KBM-7 (cell line): ENCODE data around the gene TENM4.

Experiments used
- DNase-seq: peaks from one replicate; pipeline ENCODE4 v3.0.0-alpha.2; 2015
- in situ Hi-C: fragments of 300-500 bp; cut with MboI; formaldehyde crosslinking; loops from 2 replicates; pipeline ENCODE4 v1.14.3; 2020; ENCODE audit warnings: low sequenced_read_pairs, low pct_unique_long_range_greater_than_20kb, mixed read lengths

TENM4 gene

DNA sequence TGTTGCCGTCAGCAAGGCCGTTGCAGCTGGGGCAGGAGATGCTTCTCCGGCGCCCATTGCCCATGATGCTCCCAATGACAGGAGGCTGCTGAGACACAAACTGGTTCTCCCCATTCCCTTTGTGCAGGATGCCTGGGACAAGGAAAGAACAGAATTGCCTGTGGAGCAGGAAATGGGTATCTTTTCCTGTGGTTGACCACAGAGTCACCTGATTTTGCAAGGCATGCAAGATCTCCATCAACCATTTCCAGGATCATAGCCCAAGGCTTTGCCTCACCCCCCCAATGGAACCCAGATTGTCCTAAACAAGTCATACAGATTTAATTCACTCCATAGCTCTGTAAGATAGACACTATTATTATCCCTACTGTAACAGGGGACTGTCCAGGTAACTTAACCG is 718.0 kb downstream of the TENM4 start:
- DNase-seq, result no peak
- in situ Hi-C loops, result no loop called here

DNA sequence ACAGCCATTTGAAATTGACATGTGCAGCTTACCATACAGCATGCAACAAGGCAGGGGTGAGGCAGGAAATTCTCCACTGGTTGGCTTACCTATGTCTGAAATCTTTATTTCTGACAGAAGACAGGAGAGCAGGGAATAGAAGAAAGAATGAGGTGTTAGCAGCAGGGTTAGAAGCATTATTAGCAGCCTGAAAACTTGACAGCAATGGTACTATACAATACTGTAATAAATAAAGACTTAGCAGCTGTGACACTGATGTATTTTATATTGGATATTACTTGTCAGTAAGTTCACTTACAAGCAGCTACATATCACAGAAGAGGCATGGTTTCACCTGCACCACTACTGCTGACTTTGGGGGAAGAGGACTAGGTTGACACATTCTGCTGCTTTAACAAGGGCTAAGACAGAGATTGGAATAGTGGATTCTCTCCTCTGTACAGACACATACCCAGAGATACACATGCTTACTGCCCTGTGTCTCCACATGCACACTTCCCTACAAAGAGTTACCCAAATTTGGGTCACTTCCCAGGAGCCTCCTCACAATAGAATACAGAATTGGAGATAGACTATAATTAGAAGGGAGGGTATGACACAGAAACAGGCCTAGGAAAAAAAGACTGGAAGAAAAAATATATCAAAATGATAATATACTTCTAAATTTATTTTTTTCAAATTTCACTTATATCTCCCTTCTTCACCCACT is 720.4 kb downstream of the TENM4 start:
- in situ Hi-C loops, result no loop called here
- no peak for DNase-seq

DNA sequence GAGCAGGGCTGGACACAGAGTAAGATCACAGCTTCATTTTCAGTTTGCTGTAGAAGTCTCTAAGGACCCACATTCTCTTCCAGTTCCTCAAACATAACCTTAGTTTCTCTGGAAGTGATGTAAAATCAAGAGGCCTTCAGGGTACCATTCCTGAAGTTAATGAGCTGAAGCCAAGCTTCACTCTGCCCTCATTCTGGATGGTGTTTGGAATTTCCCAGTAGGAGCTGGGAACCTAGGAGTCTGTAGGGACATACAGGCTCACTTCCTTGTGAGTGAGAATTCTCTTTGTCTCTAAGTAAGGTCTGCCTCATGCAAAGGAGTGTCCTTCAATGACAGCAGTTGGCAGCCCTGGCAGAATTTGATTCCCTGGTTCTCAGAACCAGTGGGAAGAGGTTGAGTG is 723.8 kb downstream of the TENM4 start:
- in situ Hi-C loops, result no loop called here
- no peak for DNase-seq

GRCh38 chr11:78715639-78716311 is 725.1 kb downstream of the TENM4 start:
- in situ Hi-C loops, result no loop called here
- peak; percentile 23 for DNase-seq

DNA sequence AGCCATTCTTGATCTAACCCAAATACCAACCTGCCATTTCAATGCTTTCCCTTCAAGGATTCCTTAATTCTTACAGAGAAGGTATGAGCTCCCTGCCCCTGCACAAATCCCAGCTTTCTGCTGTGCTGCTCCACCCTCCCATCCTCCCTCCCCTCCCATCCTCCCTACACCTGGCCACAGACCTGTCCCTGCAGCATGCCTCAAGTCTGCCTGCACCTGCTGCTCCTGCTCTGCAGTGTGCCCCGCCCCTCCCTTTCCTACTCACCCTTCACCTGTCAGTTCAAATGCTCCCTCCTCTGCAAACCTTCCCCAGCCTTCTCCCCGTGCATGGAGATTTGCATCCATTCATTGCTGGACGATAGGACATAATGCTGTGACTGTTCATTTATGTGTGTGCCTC is 726.3 kb downstream of the TENM4 start:
- in situ Hi-C loops, result no loop called here
- DNase-seq, result no peak

DNA sequence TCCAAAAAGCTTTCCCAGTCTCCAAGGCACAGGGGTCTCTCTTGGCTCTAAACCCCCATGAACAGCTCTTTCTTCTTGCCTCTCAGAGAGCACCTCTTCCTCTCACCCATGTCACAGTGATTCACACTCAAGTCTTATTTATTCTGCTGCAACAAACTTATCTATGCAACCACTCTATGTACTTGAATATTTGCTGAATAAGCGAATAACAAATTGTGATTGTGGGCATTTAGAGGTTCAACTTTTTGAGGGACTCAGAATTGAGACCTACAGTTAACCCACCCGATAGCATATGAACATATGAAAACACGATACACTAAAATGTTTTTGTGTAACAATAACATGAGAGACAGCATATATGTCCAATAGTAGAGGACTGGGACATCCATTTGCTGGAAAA is 729.1 kb downstream of the TENM4 start:
- in situ Hi-C loops, result no loop called here
- DNase-seq, result no peak

DNA sequence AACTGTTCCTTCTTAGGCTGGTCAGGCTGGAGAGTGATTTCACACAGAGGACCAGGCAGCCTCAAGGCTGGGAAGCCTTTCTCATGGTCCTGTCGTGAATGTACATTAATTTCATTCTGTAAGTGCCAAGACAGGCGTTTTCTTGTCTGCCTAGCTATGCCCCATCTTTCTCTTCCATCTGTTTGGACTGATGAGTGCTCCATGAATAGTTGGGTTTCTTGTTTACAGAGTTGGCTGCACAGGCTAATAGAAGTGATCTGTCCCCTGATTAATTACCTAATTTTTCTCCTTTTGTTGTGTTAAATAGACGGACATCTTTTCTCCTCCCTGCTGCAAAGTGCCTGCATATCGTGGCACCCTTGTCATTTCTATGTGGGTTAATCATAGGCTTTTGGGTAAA is 730.4 kb downstream of the TENM4 start:
- in situ Hi-C loops, result no loop called here
- DNase-seq, result no peak

DNA sequence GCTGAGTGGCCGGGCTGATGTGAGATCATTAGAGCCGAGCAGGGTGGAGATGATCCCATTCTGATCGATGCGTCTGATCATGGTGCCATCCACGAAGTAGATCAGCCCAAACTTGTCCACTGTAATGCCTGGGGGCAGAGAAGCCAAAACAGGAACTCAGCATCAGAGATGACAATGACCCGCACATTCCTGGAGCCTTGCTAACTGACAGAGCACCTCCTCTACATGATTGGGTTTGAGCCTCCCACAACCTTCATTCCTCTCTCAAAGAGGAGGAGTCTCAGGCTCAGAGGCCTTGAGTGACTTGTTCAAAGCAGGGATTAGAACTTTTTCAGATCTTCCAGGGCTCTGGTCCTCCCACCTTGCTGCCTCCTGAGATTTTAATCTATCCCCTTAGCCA is 732.4 kb downstream of the TENM4 start:
- no peak for DNase-seq
- in situ Hi-C loops, result no loop called here

GRCh38 chr11:78706551-78706950 is 734.3 kb downstream of the TENM4 start:
- no peak for DNase-seq

GRCh38 chr11:78704811-78705210 is 736.0 kb downstream of the TENM4 start:
- in situ Hi-C loops, result no loop called here
- DNase-seq, result no peak

More at GRCh38 chr11:78706551-78706950, 734.3 kb downstream of the TENM4 start:
- in situ Hi-C loops, result no loop called here

DNA sequence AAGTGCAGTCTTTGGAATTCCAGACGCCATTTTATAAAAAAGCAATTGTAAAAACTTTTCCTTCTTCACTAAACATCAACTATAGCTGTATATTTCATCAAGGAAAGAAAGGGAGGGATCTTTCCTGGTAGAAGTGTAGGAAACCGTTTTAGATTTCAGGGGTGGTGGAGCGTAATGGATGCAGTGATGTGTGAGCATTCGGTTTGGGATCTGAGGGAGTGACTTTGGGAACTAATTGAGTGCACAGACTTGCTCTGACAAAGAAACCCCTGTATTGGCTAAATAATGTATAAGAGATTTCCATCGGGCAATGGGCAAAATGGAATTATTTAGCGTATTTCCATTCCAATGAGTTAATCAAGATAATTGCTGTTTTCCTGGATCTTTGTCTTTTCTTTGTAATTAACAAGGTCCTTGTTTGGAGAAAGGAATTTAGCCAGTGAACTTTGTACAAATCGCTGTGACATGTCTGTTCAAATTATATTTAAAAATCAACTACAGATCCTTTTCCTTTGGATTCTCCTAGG is 741.2 kb downstream of the TENM4 start:
- DNase-seq, result no peak
- in situ Hi-C loops, result no loop called here

DNA sequence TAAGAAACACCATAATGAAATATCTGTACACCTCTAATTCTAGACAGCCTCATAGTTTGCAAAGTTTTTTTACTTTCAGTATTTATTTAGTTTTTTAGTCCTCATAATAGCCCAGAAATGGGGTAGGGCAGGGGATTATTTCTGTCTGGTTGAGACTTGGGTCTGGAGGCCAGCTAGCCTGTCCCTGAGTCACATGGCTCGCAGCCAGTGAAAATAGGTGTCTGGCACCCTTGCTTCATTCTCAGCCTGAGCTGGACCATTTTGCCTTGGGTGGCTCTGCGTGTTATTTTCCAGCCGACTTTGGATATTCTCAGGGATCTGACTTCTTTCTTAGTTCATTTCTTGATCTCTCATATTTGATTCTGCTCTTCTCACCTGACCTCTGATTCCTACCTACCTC is 742.2 kb downstream of the TENM4 start:
- no peak for DNase-seq
- in situ Hi-C loops, result no loop called here

DNA sequence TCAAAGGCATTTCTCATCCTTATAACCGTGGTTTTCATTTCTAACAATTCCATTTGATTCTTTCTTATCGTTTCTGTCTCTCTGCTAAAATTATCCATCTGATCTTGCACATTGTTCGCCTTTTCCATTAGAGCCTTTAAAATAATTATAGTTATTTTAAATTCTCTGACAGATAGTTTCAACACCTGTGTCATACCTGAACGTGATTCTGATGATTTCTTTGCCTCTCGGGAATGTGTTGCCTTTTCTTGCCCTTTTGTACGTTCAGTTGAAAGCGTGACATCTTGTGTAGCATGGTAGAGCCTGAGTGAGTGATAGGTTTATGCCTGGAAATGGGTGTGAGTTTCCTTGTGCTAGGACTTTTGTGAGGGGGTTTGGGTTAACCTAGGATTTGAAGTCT is 744.7 kb downstream of the TENM4 start:
- in situ Hi-C loops, result no loop called here
- no peak for DNase-seq

GRCh38 chr11:78694152-78694551 is 746.7 kb downstream of the TENM4 start:
- in situ Hi-C loops, result no loop called here
- DNase-seq, result no peak

- in situ Hi-C loops, result no loop called here
- no peak for DNase-seq
Measured at GRCh38 chr11:78691215-78691614, 749.6 kb downstream of the TENM4 start.

DNA sequence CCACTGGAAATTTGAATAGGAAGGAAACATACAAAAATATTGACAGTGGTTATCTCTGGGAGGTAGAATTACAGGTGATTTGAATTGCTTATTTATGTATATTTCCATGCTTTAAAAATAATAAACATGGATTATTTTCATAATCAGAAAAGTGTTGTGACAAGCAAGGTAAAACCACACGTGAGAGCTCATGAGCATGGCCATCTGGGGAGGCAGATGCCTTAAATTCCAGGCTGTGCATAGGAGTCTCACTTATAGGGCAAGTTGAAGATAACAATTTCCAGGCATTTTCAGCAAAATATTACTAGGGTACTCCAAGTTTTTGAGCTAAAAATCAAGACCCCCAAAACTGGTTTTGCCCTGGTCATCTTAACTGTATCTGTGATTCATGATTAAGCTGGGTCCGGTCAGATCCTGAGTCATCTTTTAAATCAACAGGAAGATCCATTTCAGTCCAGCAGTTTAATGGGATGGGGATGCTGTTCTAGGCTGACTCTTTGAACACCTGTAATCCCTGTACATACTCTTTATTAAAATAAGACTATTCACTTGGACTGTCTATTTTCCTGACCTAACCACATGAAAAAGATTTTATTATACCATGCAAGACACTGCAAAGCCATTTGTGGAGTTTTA is 750.4 kb downstream of the TENM4 start:
- in situ Hi-C loops, result no loop called here
- no peak for DNase-seq

DNA sequence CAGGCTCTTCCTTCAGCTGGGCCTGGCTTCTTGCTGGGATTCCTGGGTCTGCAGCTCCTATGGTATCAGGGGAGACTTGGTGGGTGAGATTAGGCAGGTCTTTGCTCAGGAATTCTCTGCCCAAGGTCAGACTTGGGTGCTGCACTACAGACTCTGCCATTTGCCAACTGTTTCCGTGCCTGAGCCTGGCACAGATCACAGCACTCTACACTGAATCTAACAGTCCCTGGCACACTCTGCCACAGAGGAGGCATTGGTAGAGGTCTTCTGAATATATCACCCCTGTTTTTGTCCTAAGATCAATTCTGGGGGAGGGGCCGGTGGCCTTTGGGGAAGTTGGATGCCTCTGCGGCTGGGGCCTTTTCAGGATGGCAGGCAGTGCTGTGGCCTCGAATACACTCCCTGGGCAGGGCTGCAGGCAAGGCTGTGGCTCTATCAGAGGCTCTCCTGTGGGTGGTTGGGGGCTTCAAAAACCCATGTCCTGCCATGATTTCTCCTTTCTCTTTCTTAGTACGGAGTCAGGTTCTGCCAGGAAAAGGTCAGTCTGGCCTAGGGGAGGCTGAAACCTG is 751.2 kb downstream of the TENM4 start:
- in situ Hi-C loops, result no loop called here
- DNase-seq, result no peak

- in situ Hi-C loops, result no loop called here
- no peak for DNase-seq
Measured at GRCh38 chr11:78689101-78689500, 751.7 kb downstream of the TENM4 start.

GRCh38 chr11:78688460-78688859 is 752.4 kb downstream of the TENM4 start:
- in situ Hi-C loops, result no loop called here

DNA sequence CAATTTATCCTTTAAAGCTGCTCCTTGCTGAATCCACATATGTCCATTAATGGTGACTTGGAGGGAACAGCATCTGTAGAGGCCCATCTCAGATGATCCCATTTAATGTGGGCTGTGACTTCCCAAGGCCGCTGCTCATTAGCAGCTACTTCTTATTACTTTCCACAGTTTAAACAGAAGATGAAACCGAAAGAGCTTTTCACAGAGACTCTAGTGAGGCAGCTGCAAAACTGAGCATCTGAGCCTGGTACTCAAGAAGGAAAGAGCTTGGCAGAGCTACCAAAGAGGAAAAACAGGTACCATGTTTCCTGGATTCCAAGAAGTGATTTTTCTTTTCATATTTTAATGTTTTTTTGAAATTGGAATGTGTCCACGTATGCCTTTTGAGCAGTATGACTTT is 755.7 kb downstream of the TENM4 start:
- DNase-seq, result no peak
- in situ Hi-C loops, result no loop called here

More at GRCh38 chr11:78688460-78688859, 752.4 kb downstream of the TENM4 start:
- DNase-seq, result no peak
